Kidney capillary endothelial cell (primary cell): ENCODE data around the gene SMTNL2.
A peak's percentile ranks its signal among the peaks of the same experiment; 100 is the strongest.
"Not testable (repeated sequence)": the region's sequence is repeated elsewhere in the genome, so short reads cannot be mapped to it uniquely, and the experiment has no call there.

Experiments
- DNase-seq: peaks from one replicate; pipeline ENCODE4 v3.0.0-alpha.2; 2018; ENCODE audit warnings: low spot score

The SMTNL2 gene

DNA sequence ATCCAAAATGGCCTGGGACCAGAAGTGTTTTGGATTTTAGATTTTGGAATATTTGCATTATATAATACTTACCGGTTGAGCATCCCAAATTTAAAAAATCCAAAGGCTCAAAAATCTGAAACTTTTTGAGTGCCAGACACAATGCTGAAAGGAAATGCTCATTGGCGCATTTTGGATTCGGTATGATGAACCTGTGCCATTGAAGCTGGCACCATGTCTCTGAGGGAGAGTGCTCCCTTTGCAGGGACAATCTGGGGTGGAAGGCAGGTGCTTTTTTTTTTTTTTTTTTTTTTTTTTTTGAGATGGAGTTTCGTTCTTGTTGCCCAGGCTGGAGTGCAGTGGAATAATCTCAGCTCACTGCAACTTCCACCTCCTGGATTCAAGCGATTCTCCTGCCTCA is 17.7 kb downstream of the SMTNL2 start:
- no peak for DNase-seq

DNA sequence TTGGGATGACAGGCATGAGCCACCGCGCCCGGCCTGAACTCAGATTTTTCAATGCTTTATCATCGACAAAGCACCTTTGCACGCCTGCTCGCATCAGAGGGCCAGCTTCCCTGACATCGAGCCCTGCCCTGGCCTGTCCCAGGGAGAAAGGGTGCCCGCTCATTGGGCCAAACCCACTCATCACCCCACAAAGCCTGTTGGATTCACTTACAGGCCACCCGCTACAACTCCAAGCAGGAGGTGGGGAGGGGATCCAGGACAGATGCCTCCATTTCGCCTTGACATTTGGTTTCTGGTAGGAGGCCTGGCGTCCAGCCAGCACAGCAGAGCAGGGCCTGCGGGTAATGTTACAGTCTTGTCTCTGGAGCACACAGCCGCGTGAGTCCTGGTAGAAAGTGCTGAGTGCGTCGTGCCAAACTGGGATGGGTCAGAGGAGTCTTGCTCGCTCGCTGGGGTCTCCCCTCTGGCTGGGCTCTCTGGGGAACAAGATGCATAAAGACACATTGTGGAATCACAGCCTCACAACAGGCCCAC is 19.8 kb downstream of the SMTNL2 start:
- DNase-seq = no peak

DNA sequence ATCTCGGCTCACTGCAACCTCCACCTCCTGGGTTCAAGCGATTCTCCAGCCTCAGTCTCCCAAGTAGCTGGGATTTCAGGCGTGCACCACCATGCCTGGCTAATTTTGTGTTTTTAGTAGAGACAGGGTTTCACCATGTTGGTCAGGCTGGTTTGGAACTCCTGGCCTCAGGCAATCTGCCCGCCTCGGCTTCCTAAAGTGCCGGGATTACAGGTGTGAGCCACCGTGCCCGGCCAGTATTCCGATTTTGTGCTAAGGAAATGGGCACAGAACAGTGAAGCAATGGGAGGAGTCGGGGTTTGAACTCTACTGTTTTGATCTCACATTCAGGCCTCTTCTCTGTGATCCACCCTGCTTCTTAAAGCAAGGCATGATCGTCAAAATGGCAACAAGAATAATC is 20.4 kb downstream of the SMTNL2 start:
- not testable (repeated sequence) for DNase-seq

DNA sequence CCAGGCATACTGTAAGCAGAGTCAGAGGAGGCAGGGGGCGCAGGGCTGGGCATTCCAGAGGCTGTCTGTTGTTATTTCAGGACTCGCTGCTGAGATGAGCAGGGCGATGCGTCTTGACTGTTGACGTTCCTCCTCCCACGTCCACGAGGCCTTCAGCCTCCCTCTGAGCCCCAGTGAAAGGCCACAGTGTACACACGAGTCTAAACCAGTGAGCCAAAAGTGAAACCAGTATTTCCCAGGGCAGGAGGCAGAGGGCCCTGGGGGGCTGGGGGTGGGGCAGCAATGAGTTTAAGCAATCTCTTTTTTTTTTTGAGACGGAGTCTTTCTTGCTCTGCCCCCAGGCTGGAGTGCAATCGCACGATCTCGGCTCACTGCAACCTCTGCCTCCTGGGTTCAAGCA is 21.5 kb downstream of the SMTNL2 start:
- DNase-seq = no peak

DNA sequence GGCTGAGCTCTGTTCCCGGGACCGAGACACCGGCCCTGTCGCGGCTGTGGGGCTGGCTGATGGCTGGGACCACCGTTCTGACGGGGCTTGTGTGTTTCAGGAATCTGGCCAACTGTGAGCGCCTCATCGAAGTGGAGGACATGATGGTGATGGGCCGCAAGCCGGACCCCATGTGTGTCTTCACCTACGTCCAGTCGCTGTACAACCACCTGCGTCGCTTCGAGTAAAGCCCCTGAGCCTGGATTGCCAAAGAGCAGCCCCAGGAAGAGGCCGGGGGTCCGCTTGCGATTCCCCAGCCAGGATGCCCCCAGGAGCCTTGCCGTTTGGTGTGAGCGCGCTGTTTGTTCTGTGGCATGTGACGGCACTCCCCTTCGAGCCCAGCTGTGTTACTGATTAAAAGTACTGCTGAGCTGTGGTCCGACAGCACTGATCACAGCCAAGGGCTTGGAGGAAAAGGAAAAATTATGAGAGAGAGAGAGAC is 23.0 kb downstream of the SMTNL2 start:
- DNase-seq = no peak

DNA sequence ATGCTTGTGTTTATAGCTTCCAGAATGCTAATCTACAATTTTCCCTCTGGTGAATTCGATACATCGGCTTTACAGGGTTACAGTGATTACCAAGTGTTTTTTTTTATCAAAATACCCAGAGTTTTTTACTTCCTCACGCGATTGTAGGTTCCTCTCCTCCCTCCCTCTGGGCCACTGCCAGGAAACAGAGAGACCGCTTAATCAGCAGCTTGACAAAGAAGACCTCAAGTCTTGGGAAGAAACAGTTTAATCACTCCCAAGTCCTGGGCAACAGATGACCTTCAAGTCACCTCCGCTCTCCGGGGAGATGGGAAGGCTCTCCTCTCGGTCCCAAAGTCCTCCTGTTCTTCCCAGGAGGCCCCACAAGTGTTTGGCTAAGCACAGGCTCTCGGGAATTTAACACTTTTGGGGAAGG is 23.5 kb downstream of the SMTNL2 start:
- peak; percentile 15 for DNase-seq

DNA sequence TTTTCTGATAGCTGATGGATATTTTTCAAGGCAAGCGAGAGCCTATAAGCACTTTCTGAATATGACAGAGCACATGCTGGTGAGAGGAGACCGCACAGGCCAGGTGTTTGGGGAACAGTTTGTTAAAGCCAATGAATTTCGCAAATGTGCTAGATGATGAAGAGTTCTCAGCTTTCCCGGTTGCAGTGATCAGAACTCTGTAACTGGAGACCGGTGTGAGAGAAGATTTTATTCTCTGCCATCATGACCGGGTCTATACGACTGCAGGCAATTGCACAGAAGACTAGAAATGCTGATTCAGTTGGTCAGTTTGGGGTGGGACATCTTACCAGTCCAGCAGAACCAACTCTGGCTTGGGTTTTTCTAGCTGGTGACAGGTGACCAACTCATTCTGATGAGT is 25.4 kb downstream of the SMTNL2 start:
- DNase-seq = no peak

DNA sequence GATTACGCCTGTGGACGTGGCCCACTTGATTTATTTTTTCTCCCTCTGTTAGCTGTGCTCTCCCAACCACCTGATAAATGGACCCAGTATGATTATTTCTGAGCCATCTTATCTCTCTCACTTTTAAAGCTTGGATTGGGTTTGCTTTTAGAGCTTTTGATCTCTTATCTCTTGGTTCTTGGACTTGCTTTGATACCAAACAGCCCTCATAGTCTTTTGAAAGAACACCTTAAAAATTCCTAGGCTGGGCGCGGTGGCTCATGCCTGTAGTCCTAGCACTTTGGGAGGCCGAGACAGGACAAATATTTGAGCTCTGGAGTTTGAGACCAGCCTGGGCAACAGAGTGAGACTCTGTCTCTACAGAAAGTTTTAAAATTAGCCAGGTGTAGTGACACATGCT is 25.8 kb downstream of the SMTNL2 start:
- DNase-seq = no peak

DNA sequence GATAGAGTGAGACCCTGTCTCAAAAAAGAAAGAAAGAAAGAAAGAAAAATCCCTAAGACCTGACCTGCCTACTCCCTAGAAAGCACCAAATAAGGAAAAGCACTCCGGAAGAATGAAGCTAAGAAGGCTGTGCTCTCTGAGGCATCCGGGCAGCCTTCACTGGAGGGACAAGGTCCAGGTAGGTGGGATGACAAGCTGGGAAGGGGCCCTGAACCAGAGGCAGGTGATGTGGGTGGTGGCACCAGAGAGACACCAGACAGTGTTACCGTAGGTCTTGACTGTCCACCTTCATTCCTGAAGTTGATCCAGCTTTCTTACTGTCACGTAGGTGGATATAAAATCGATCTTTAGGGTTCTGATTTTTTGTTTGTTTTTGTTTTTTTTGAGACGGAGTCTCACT is 26.3 kb downstream of the SMTNL2 start:
- no peak for DNase-seq

DNA sequence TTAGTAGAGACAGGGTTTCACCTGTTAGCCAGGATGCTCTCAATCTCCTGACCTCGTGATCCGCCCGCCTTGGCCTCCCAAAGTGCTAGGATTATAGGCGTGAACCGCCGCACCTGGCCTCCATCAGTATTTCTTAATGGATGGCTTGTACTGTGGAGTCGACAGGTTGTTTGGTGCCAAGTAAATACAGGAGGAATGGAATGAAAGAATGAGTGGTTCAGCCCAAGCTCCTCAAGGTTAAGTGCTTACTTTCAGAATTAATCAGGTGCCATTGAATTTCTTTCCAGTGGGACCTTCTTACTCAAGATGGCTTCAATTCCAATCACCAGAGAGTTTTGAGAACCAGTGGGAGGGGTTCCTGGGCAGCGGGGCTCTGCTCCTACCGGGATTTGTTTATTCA is 32.1 kb downstream of the SMTNL2 start:
- DNase-seq = no peak

DNA sequence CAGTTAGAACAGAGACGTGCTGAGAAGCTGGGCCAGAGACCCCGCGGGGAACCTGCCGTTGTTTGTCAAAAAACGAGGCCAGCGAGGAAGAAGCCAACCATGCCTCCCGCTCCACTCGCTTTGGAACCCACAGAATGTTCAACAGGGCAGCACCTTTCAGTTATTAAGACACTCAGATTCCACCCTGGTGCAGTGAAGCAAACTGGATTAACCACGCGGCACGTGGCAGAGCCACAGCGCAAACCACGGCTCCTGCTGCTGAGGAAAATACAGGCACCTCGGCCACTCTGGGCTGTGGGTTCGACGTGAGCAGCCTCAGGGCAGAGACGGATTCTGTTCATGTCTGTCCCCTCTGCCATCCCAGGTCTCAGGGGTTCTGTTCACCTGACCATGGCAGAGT is 32.8 kb downstream of the SMTNL2 start:
- DNase-seq = no peak

DNA sequence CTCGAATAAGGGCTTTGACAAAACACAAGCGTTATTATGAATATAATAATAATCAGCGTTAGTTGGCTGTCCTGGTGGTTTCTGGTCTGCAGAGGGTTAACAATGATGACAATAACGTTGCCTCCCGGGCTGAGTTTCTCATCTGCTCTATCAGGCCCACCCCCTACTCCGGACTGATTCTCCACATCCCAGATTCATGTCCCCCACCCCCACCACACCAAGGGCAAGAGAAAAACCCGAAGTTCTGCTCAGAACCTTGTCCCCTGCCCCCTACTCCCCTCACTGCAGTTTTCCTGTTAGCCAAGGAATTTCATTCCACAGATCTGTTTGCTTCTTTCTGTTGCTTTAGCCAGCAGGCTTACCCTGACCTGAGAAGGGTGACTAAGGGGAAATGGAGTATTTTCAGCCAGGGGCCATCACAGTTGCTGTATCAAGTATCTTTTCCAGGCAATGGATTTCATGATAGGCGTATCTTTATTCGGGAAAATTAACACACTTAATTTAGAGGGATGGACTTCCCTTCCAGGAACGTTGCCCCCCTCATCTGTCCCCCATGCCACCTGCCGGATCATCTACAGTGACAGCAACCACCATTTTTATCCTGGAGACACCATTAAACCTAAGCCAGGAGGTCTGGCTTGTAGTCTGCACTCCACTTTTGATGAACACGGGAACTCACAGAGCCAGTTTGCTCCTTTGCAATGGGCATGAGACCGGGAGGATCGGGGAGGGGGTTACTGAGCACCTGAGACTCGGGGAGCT is 33.4 kb downstream of the SMTNL2 start:
- DNase-seq = no peak

DNA sequence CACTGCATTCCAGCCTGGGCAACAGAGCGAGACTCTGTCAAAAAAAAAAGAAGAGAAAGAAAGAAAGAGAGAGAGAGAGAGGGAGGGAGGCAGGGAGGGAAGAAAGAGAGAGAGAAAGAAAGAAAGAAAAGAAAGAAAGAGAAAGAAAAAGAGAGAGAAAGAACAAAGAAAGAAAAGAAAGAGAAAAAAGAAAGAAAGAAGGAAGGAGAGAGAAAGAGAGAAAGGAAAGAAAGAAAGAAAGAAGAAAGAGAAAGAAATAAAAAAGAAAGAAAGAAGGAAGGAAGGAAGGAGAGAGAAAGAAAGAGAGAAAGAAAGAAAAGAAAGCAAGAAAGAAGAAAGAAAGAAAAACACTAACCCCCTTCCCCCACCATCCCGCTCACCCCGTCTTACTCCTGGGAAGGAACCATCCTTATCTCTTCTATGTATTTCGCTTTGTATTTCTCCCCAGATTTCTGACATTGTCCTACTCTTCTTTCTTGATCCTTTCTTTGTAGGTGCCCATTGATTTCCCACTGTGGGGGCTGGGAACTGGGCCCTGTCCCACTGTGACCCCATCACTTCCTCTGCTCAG is 36.3 kb downstream of the SMTNL2 start:
- DNase-seq = no peak

DNA sequence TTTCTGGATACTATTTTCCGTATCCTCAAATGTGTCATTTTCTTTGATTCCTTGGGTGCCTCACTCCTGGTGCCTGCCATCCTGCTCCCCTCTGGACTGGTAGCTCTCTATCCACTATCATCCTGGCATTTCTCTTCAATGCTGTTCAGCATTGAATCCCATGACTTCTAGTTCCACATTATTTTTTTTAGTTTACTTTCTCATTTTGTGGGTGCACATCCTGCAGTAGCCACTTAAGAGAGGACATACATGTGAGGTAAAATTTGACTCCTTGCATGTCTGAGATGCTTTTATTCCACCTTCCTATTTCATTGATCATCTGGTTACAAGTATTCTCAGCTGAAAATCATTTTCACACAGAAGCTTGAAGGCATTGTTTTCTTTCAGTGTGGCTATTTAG is 38.0 kb downstream of the SMTNL2 start:
- DNase-seq = no peak

DNA sequence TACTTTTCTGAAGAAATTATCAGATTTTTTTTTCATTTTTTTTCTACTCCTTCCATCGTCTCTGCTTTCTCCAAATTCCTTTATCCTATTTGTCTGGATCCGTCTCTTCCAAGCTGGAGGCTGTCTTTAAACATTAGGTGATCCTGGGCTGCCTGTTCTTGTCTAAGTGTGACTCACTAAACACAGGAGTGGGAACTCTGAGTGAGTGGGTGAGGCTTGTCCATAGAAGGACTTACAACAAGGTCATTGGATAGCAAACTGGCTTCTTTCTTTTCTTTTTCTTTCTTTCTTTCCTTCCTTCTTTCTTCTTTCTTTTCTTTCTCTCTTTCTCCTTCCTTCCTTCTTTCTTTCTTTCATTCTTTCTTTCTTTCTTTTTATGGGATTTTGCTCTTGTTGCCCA is 38.9 kb downstream of the SMTNL2 start:
- no peak for DNase-seq

DNA sequence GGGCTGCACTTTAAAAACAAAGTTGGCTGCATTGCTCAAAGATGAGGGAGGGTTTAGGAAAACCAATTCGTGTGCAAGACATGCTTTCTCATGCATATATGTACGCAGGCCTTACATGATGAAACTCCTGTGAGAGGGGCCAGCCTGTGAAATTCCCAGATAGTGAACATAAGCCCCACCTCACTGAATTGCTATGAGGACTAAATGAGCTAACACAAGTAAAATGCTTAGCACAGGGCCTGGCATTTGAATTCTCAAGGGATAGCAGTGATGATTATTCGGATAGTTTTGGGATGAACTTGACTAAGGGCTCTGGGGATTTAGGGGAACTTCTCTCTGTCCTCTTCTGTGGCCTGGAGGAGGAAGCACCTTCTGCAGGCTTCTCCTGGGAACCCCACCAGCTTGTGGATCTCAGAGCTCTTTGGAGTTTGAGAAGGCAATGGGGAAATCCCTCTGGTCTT is 40.2 kb downstream of the SMTNL2 start:
- DNase-seq = not testable (repeated sequence)

DNA sequence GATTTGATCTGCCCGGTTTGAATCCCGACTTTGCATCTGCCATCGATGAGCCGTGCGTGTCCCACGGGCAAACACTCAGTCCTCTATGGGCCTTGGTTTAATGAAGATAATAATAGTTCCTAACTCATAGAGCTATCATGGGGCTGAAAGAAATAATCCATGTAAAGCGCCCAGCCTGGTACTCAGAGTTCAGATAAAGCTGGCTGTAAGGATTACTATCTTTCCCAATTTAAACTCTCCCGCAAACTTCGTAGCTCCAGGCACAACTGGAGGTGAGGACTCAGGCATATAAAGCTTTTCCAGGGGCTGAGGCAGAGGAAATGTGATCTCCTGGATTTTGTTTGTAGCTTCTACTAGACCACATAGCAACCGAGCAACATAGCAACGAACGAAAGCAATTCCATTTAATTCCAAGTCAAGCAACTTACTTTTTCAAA is 40.9 kb downstream of the SMTNL2 start:
- no peak for DNase-seq

DNA sequence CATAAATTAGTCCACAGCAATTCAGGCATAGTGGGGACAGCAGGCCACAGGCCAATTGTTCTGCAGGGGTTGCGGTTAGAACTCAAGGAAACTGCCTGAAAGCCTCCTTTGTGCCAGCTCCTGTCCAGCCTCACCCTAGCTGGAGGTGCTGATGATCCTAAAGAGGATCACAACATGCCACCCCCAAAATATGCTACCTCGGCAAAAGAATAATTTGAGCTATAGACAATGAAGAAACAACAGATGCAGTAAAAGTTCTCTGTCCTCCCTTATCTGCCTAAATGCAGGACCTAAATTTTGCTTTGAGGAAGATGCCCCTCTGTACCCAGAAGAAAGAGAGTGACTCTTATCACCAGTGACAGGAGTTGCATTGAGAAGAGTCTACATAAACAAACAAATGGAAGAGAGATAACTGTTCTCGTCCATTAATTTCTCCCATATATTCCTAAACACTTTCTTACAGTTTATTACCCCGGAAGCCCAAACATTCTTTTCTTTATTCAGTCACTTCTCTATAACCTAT is 42.5 kb downstream of the SMTNL2 start:
- no peak for DNase-seq

DNA sequence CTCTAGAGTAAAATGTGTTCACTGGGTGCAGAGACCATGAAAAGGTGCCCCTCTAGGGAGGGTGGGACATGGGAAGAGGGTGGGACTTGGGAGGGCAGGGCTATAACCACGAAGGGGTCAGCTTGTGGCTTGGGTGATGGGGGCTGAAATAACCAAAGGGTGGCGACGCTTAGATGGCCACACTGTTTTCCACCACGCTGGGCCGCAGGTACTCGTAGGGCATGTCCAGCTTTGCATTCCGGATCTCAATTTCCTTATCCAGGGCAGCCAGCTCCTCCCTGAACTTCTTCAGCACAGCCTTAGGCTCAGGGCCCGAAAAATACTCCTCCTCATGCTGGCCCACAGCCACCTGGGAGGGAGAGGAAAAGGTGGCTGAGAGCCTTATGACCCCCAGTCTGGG is 47.1 kb downstream of the SMTNL2 start:
- no peak for DNase-seq

DNA sequence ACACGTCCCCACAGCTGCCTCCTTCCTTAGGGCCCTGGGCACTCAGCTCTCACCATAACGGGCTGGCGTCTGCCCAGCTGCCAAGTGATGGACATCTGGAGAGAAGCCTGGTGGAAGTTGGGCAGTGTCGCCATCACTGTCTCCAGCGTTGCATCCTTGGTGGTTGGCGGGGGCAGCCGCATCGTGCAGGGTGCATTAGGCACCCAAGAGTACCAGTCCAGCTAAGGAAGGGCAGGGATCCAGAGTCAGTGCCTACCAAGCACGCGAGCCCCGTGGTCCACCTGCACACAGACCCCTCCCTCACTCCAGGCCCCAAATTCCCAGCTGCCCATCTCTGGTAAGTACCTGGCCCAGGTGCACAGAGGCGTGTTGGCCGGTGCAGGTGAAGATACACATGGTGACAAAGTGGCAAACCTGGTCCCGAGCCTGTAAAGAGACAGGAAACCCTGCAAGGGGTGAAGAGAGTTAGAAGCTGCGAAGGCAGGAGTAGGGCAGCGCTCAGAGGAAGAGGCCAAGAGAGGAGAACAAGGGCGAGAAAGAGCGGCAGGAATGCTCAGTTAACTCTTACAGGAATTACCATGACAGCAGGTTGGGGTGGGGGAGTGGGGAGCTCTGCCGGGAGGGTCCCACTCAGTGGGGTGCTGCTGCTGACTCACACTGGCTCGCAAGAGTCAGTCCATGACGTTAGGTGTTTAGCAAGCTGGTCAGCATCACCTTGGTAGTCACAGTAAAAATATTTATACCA is 47.7 kb downstream of the SMTNL2 start:
- no peak for DNase-seq

DNA sequence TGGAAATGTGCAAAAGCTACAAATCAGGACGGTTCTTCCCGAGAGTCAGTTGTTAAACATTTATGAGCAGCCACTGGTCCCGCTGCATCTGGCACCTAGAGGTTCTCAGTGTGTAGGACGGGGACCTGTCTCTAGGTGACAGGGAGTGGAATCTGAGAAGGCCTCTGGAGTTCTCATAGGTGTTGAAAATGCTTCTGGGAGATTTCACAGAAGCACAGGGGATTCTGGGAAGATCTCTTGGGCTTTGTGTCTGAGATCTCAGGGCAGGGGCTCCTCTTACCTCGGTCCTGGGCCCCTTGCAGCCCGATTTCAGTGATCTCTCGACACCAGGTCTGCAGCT is 48.2 kb downstream of the SMTNL2 start:
- no peak for DNase-seq

DNA sequence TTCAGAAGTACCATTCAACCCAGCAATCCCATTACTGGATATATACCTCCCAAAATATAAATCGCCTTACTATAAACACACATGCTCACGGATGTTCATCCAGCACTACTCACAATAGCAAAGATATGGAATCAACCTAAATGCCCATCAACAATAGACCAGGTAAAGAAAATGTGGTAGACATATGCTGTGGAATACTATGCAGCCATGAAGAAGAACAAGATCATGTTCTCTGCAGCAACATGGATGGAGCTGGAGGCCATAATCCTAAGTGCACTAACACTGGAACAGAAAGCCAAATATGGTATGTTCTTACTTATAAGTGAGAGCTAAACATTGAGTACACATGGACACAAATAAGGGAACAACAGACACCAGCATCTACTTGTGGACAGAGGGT is 49.3 kb downstream of the SMTNL2 start:
- no peak for DNase-seq

DNA sequence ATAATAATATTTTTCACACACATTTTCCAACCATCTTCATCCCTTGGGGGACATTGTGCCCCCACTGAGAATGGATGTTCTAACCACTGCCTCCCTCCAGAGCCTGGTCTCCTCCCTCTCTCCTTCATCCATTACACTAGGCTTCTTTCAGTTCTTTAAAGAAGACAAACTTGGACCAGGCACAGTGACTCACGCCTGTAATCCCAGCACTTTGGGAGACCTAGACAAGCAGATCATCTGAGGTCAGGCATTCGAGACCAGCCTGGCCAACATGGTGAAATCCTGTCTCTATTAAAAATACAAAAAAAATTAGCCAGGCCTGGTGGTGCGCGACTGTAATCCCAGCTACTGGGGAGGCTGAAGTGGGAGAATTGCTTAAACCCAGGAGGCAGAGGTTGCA is 50.6 kb downstream of the SMTNL2 start:
- no peak for DNase-seq
